Body of pancreas (tissue), 4 donors: ENCODE measurements around the gene DENND2D.

Experiments
- CTCF ChIP-seq, 7 experiments: fragments of 450-650 bp in 4 of 7; fragments of 200-600 bp in 3 of 7; sonication (generic) in 3 of 7; IDR thresholded peaks; one replicate each; pipeline ENCODE4 v1.5.1; 2016 to 2019; ENCODE audit warnings: antibody characterized with exemption in 7 of 7
- POLR2A ChIP-seq, 3 donors: fragments of 450-650 bp; IDR thresholded peaks; one replicate each; pipeline ENCODE4 v1.6.1; 2016; ENCODE audit warnings: antibody characterized with exemption in 3 of 3, mild to moderate bottlenecking in 2 of 3

- TF ChIP-seq CTCF (IDR thresholded peaks at IDR 0.05) (no peak), POLR2A (IDR thresholded peaks at IDR 0.05) (no peak)
These were observed 59.8 kb downstream of the DENND2D start for GRCh38 chr1:111140680-111140967.
